Stimulated activated CD4-positive, alpha-beta T cell treated with anti-CD3 and anti-CD28 coated beads, Interleukin-4, amount 100 ng/mL, for 1 hour (primary cell): ENCODE data around the gene ZFYVE16.
"Not testable (repeated sequence)": the region's sequence is repeated elsewhere in the genome, so short reads cannot be mapped to it uniquely, and the experiment has no call there.

ENCODE experiments used
- DNase-seq: peaks from one replicate; pipeline ENCODE4 v3.0.0-alpha.2; 2020

ZFYVE16 gene

DNA sequence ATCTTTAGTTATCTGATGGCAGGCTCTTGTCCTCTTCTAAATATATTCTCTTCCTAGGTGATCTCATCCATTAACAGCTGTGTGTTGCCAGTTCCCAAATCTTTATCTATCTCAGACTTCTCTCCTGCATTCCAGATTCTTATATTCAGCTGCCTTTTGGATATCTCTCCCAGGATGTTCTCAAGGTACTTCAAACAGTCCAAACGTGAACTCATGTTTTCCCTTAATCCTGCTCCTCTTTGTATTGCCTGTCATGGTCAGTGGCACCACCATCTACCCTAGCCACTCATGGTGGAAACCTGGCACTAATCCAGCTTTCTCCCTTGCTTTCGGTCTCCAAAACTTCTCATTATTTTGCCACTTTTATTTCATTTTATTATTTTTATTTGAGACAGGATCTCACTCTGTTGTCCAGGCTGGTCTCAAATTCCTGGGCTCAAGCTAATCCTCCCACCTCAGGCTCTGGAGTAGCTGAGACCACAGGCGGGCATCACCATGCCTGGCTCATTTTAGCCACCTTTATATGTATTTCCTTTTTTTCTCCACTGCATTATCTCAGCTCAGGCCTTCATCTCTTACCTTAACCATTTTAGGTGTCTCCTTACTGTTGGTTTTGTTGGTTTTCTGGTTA lies 3.8 kb downstream of the ZFYVE16 start:
- DNase-seq: no peak

DNA sequence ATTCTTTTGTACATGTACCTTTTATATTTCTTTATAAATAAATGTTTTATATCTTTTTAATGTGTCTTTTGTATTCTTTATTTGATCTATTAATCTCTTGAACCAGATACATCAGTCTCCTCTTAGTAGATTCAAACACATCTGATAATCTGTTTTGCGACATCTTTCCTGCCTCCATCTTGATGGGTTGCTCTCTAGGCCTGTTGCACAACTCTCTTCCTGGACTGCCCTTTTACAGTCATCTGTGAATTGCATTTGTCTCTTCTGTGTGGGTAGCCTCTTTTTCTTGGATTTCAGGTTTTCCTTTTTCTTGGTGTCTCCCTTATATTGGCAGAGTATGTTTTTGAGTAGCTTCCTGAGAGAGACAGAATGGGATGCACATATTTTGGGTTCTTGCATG lies 6.2 kb downstream of the ZFYVE16 start:
- DNase-seq: no peak

DNA sequence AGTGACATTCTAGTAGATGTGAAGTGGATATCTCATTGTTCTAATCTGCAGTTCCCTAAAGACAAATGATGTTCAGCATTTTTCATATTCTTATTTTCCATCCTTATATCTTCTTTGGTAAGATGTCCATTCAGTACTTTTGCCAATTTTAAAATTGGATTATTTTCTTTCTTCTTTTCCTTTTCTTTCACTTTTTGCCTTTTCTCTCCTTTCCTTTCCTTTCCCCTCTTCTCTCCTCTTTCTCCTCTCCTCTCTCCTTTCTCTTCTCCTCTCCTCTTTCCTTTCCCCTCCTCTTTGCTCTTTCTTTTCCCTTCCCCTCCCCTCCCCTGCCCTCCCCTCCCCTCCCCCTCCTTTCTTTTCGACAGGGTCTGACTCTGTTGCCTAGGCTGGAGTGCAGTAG lies 10.1 kb downstream of the ZFYVE16 start:
- DNase-seq: no peak

DNA sequence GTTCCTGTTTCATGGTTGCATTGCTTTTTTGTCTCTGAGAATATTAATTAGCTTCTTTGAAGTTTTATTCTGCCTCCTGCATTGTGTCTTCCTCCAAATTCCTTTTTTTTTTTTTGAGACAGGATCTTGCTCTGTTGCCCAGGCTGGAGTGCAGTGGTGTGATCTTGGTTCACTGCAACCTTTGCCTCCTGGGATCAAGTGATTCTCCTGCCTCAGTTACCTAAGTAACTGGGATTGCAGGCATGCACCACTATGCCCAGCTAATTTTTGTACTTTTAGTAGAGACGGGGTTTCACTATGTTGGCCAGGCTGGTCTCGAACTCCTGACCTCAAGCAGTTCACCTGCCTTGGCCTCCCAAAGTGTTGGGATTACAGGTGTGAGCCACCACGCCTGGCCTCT lies 16.5 kb downstream of the ZFYVE16 start:
- not testable (repeated sequence) for DNase-seq

DNA sequence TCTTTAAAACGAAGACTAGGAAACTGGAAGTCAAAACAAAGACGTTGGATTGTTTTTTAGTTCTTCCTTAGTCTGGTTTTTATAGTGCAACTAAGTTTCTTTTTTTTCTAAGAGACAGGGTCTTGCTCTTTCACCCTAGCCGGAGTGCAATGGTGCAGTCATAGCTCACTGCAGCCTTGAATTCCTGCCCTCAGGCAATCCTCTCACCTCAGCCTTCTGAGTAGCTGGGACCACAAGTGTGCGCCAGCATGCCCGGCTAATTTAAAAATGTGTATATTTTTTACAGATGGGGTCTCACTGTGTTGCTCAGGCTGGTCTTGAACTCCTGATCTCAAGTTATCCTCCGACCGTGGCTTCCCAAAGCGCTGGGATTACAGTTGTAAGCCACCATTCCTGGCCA lies 27.6 kb downstream of the ZFYVE16 start:
- DNase-seq: no peak

DNA sequence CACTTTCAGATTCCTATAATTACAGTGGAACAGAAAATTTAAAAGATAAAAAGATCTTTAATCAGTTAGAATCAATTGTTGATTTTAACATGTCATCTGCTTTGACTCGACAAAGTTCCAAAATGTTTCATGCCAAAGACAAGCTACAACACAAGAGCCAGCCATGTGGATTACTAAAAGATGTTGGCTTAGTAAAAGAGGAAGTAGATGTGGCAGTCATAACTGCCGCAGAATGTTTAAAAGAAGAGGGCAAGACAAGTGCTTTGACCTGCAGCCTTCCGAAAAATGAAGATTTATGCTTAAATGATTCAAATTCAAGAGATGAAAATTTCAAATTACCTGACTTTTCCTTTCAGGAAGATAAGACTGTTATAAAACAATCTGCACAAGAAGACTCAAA lies 29.5 kb downstream of the ZFYVE16 start:
- DNase-seq: no peak

DNA sequence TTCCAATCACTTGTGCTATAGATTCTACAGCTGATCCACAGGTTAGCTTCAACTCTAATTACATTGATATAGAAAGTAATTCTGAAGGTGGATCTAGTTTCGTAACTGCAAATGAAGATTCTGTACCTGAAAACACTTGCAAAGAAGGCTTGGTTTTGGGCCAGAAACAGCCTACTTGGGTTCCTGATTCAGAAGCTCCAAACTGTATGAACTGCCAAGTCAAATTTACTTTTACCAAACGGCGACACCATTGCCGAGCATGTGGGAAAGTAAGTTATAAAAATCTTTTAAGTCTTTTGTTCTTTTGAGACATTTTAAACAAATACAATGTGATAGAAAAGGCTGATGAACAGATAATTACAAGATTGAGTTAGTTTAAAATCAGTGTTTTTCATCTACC lies 30.9 kb downstream of the ZFYVE16 start:
- DNase-seq: no peak

DNA sequence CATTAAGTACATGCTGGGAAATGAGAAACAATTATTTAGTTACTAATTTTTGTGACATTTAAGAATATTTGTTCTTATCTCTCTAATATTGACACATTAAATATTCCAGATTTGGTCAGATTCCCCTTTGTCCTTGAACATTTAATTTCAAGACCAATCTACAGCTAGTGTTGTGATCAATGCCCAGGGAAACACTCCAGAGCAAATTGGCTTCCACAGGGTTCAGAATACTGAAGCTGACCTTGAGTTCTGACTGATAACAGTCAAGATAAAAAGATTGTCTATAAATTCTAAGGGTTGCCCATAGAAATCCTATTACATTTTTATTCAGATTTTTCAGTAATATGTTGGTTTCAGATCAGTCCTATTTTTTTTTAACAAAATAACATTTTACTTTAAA lies 31.3 kb downstream of the ZFYVE16 start:
- DNase-seq: no peak

DNA sequence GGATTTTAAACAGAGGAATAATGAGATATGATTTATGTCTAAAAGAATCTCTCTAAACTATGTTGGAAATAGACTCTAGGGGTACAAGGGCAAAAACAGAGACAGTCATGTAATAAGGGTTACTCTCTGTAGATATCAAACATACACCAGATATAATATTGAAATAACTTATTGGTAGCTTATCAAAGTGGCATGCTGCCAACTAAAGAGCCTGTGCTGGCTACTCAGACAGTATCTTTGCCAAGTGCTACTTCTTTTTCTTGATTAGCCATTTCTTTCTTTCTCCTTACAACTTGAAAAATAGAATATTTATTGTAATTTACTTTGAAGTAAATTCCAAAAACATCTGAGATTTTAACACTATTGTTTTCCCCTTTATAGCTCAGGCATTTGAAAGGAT lies 34.9 kb downstream of the ZFYVE16 start:
- no peak for DNase-seq

DNA sequence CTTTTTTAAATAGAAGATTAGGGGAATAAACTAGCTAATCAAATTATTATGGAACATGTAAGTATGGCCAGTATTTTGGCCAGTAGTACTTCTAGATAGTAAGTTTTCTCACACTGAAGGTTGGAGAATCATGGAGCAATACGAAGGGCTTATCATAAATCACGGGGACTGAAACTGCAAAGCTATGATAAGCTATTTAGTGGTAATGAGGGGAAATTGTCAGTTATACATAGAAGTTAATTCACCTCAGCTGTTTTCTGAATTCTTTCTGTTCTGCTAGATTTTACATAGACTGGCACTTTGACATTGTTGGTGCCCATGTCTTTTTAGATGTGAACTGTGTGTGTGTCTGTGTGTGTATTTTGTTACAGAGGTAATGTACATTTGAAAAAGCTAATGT lies 45.5 kb downstream of the ZFYVE16 start:
- DNase-seq: no peak

DNA sequence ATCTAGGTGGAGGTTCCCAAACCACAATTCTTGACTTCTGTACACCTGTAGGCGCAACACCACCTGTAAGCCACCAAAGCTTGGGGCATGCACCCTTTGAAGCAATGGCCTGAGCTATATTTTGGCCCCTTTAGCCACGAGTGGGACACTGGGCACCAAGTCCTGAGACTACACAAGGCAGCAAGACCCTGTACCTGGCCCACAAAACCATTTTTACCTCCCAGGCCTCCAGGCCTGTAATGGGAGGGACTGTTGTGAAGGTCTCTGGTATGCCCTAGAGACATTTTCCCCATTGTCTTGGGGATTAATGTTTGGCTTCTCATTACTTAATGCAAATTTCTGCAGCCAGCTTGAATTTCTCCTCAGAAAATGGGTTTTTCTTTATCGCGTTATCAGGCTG lies 55.4 kb downstream of the ZFYVE16 start:
- DNase-seq: no peak

DNA sequence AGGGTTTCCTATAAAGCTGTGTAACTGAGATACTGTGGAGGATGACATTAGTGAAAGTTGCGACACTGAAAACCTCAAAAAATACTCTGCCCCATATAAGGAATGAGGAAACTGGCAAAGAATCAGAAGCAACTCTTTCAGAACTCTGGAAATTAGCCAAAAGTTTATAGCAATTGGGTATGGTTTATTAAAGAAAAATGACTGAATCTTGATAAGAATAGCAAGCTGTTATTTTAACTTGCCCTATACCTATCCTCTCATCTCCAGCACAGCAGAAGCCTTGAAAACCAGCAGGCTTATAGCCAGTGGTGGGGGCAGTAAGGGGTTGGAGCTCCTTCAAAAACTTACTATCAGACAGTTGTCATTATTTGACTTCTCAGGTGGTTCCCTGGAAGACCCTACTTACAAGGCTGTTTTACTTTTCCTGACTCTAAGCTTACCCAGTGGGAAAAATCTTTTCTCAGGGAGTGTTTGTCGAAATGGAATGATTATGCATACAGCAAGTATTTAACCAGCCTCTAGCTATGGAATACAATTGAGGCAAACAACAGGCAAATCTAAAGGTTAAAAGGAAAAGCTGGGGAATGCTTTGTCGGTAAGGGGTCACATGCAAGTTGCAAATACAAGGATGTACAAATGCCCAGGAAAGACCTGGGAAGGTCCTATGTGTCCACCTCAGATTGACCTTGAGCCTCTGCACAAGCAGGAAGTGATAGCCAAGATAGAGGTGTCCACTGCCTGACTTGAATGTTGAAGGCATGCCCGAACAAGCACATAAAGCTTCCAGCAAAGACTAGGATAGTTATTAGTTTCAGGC lies 59.0 kb downstream of the ZFYVE16 start:
- no peak for DNase-seq

DNA sequence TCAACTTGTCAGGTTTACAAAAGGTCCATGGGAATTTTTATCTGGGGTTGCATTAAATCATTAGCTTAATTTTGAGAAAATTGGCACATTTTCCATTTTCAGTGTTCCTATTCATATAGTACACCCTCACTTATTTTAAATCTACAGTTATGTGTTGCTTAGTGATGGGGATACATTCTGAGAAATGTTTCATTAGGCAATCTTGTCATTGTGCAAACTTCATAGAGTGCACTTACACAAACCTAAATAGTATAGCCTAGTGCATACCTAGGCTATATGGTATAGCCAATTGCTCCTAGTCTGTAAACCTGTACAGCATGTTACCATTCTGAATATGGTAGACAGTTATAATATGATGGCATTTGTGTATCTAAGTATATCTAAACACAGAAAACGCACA lies 60.3 kb downstream of the ZFYVE16 start:
- no peak for DNase-seq

DNA sequence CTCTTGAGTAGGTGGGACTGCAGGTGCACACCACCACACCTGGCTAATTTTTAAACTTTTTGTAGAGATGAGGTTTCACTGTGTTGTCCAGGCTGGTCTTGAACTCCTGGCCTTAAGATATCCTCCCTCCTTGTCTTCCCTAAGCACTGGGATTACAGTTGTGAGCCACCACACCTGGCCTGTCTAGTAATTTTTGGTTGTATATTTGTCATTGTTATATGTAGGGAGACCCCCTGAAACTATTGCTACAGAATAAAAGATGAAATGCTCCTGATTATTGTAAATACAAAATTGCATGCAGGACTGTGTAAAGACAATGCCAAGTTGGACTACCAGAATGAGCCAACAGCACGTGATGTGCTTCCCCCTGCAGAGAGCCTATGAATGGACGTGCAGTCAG lies 62.8 kb downstream of the ZFYVE16 start:
- DNase-seq: not testable (repeated sequence)

DNA sequence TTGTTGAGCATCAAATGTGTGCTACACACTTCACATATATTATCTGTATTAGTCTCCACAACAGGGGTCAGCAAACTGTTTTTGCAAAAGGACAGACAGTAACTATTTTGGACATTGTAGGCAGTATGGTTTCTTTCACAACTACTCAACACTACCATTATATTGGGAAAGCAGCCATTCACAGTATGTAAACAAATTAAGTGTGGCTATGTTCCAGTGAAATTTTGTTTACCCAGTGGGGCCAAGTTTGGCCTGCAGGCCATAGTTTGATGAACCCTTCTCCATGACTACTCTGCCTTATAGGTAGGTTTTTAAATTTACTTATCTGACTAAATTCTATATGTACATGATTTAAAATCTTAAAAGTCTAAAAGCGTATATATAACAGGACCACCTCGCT lies 67.1 kb downstream of the ZFYVE16 start:
- no peak for DNase-seq

DNA sequence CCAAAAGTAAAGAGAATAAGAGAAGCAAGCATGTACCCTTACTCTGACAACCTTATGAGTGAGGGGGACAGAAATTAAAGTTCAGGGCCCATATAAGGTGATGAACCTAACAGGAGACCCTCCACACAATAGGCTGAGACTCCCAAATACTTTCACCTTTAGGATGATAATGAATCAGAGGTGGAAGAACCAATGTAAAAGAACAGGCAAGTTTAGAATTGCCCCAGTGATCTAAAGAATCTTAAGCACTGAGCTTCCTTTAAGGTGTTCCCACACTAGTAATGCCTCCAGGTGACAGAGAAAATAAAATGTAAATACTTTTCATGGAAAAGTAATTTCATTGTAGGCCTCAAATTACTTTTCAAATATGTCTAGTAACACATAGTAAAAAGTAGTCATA lies 71.8 kb downstream of the ZFYVE16 start:
- no peak for DNase-seq

DNA sequence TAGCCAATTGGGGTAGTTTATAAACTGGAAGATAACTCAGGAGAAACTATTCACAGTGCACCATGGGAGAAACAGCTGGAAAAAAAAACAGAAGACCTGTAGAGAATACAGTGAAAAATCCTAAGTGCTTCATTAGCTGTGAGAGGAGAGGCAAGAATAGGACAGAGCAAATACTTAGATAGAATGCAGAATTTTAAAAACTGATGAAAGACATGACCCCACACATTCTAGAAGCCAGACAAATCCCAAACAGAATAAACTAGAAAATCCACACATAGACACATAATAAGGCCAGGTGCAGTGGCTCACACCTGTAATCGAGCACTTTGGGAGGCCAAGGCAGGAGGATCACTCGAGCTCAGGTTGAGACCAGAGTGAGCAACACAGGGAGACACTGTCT lies 72.5 kb downstream of the ZFYVE16 start:
- DNase-seq: no peak

DNA sequence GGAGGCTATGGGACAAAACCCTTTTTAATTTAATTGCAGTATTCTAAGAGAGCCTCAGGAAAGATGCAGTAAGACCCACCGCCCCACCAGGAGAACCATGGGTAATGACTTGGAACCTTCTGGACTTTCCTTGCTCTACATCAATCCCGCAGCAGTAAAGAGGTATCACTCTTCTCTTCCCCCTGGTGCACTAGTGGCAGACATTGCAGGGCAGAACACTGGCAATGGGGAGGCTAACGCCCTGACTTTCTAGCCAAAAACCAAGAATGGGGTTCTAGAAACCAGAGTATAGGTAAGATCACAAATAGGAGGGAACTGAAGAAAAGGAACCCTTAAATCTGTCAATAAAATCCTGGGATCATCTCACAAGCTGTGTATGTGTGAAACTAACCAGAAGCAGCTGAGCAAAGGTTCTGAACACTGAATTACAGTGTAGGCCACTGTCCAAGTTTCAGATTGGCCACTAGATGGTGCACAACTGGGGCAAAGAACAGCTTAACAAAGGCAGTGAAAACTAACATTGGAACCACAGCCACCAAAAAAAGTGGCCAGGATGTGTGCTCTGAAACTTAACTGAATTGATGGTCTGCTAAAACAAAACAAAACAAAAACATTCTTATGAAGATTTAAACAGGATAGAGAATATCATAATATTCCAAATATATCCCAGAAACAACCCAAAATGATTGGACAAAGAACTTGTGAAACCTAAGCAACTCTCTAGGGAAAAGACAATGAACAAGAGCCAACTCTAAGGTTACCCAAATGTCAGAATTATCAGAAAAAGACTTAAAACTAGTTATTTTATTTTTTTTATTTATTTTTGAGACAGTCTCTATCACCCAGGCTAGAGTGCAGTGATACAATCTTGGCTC lies 73.4 kb downstream of the ZFYVE16 start:
- DNase-seq: no peak

DNA sequence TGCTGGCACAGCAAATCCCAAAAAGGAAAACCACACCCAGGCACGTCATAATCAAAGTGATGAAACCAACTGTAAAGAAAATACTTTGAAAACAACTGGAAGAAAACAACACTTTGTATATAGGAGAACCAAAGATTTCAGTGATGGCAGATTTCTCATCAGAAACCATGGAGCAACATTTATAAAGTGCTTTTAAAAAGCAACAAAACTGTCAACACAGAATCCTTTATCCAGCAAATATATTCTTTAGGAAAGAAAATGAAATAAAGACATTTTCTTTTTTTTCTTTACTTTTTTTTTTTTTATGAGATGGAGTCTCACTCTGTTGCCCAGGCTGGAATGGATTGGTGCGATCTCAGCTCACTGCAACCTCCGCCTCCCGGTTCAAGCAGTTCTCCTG lies 74.7 kb downstream of the ZFYVE16 start:
- DNase-seq: no peak

DNA sequence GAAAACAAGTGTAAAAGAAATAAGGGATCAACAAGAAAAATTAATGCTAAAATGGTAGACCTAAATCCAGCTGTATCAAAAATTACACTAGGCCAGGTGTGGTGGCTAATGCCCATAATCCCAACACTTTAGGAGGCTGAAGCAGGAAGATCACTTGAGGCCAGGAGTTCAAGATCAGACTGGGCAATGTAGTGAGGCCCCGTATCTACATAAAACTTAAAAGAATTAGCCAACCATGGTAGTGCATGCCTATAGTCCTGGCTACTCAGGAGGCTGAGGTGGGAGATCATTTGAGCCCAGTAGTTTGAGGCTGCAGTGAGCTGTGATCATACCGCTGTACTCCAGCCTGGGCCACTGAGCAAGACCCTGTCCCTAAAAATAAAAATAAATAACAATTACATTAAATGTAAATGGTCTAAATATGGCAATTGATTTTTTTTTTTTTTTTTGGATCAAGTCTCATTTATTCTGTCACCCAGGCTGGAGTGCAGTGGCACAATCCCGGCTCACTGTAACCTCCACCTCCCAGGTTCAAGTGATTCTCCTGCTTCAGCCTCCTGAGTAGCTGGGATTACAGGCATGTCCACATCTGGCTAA lies 75.9 kb downstream of the ZFYVE16 start:
- no peak for DNase-seq

DNA sequence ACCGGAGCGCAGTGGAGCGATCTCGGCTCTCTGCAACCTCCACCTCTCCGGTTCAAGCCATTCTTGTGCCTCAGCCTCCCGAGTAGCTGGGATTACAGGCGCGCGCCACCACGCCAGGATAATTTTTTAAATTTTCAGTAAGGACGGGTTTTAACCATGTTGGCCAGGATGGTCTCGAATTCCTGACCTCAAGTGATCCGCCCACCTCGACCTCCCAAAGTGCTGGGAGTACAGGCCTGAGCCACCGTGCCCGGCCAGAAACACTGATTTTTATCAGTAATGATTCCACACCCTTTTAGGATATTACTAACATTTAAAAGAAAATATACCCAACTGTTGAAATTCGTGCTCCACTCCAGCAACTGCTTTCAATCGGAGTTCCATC lies 79.6 kb downstream of the ZFYVE16 start:
- DNase-seq: no peak

DNA sequence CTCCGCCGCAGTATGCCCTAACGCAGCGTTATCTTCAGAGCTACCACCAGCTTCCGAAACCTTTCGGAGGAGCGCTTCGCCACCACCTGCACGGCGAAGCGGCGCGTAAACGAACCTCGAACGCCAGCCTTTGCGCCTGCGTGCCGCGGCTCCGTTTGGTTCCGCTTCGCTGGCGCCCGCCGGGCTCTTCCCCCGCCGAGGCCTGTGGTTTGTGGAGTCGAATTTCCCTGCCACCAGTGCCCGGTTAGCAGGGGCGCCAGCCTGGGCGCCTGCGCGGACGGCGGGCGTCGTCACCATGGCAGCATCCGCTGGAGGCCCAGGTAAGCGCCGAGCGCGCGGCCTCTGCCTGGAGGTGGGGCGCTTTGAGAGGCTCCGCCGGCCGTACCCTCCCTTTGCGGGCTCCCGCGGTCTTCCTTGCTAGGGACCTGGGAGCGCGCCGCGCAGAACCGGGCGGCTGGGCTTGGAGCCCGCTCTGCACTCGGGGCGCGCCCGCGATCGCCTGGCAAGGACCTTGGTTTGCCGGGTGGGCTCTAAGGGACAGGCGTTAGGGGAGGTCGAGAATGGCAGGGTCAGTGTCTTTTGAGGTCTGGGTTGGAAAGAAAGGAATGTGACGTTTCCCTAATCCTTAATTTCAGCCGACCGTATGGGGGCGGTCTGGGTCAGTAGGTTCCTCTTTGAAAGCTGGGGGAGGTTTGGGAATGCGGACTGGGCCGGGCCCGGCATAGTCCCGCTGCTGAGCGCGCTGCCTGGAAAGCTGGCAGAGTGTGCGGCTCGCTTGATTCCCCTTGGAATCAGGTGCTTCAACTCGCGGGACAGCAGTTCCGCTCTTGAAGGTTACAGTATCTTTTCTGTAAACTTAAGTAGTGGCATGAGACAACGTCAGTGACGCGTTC lies 80.2 kb downstream of the ZFYVE16 start, which contains the start of gene FAM151B:
TSS of gene FAM151B (plus strand) at position 272 of the 893 bp plus-strand sequence. CDS start at position 296, 24 bp downstream.
- DNase-seq: peak; percentile 77
